Measurements from ENCODE around the gene KSR1. TPM values are rescaled to one million over a fixed set of nuclear protein-coding genes. Genes with fewer than 3 reads are reported as not detected.

KSR1 gene
- total and polyA plus RNA-seq, 9 donors, result 43.3 to 112 (median 71.6) TPM

GRCh38 chr17:27522028-27522635, 65.9 kb downstream of the KSR1 start:
- H3K27ac ChIP-seq (ENCODE audit: low read length), result no peak overlapping the region
- DNase-seq, result no peak
- no peak overlapping the region for H3K4me3 ChIP-seq (ENCODE audit: low read length)
- WGBS (ENCODE audit: insufficient coverage), result no CpG with 5 or more reads among the region's 6 CpGs
- H3K27me3 ChIP-seq (ENCODE audit: control insufficient read depth, insufficient read depth, low read length), result no peaks in the 10 kb centered on the region
- no peaks in the 10 kb centered on the region for H3K9me3 ChIP-seq (replicated peaks; ENCODE audit: control insufficient read depth, low read depth, low read length)
- peaks cover 40% of the 10 kb centered on the region for H3K4me1 ChIP-seq (ENCODE audit: control insufficient read depth, insufficient read depth, low read length)
- no peaks in the 10 kb centered on the region for H3K36me3 ChIP-seq (ENCODE audit: control insufficient read depth, insufficient read depth, low read length)

DNA sequence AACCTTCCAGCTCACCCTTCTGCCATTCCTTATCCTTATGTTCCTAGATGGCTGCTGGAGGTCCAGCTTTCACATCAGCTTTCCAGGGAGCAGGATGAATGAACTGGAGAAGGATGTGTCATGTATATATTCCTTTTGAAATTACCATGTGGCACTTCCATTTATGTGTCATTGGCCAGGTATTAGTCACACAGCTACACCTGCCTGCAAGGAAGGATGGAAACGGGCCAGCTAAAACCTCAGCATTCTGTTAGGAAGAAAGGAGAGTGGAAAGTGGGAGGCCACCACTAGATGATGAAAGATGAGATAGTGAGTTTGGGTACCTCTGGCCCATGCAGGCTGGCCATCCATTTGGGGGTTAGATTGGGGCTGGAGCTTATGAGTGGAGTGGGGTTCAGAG, 67.5 kb downstream of the KSR1 start:
- Histone ChIP-seq H3K27me3 (ENCODE audit: control insufficient read depth, insufficient read depth, low read length) (no peaks in the 10 kb centered on the region), H3K36me3 (ENCODE audit: control insufficient read depth, insufficient read depth, low read length) (no peaks in the 10 kb centered on the region), H3K27ac (ENCODE audit: low read length) (no peak overlapping the region), H3K4me3 (ENCODE audit: low read length) (no peak overlapping the region), H3K4me1 (ENCODE audit: control insufficient read depth, insufficient read depth, low read length) (peaks cover 35% of the 10 kb centered on the region), H3K9me3 (replicated peaks; ENCODE audit: control insufficient read depth, low read depth, low read length) (no peaks in the 10 kb centered on the region)
- 100% methylated on average over 1 of the region's 1 CpG for WGBS (ENCODE audit: insufficient coverage)
- DNase-seq, result no peak

DNA sequence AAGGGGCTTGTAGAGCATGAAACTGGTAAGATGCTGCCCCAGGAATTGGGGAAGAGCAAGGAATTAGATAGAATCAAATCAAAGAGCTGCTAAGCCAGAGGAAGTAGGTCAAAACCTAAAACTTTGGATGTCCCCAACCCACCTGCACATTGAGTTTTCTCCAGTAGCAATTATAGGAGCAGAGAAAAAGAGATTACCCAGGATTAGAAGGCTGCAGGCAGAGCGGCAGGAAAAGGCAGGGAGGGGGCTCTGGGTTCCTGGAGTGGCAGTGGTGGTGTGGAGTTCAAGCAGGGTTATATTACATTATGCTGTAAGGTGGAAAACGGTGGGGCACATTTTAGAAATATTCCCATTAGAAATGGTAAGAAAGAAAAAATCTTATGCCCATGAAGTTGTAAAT, 68.3 kb downstream of the KSR1 start:
- no CpG with 5 or more reads among the region's 2 CpGs for WGBS (ENCODE audit: insufficient coverage)
- Histone ChIP-seq H3K4me1 (ENCODE audit: control insufficient read depth, insufficient read depth, low read length) (peaks cover 26% of the 10 kb centered on the region), H3K27ac (ENCODE audit: low read length) (no peak overlapping the region), H3K36me3 (ENCODE audit: control insufficient read depth, insufficient read depth, low read length) (no peaks in the 10 kb centered on the region), H3K4me3 (ENCODE audit: low read length) (no peak overlapping the region), H3K27me3 (ENCODE audit: control insufficient read depth, insufficient read depth, low read length) (no peaks in the 10 kb centered on the region), H3K9me3 (replicated peaks; ENCODE audit: control insufficient read depth, low read depth, low read length) (no peaks in the 10 kb centered on the region)
- no peak for DNase-seq

- DNase-seq, result no peak
- Histone ChIP-seq H3K4me1 (ENCODE audit: control insufficient read depth, insufficient read depth, low read length) (peaks cover 24% of the 10 kb centered on the region), H3K27ac (ENCODE audit: low read length) (no peak overlapping the region), H3K4me3 (ENCODE audit: low read length) (no peak overlapping the region), H3K9me3 (replicated peaks; ENCODE audit: control insufficient read depth, low read depth, low read length) (no peaks in the 10 kb centered on the region), H3K27me3 (ENCODE audit: control insufficient read depth, insufficient read depth, low read length) (no peaks in the 10 kb centered on the region), H3K36me3 (ENCODE audit: control insufficient read depth, insufficient read depth, low read length) (no peaks in the 10 kb centered on the region)
- 46% methylated on average over 2 of the region's 2 CpGs for WGBS (ENCODE audit: insufficient coverage)
Observed at GRCh38 chr17:27525316-27525715, 69.1 kb downstream of the KSR1 start.

DNA sequence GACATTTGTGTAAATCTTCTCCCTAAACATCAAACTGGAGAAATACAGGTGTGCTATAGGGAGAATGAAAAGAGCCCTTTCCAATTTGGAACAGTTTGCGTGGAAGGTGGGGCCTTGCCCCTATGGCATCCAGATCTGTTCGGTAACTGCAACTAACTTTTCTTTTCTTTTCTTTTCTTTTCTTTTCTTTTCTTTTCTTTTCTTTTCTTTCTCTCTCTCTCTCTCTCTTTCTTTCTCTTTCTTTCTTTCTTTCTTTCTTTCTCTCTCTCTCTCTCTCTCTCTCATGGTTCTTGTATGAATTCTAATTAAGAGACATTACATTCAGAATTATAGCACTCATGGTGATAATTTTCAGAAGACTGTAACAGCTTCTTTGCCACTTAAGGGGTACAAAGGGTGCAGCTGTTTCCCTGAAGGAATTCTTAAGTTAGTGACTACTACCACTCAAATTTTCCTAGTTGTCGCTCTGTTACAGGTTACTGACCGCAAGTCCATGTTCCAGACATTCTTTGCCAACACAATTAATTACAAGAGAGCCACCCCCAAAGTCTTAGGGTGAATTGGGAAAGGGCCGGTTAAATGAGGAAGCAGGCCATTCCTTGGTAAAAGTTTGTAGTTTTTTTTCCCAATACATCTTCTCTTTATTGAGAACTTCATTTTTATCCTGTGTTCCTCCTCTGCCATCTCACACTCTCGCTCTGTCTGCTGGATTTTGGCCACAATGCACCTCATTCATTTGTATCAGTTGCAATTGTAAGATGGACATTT, 69.8 kb downstream of the KSR1 start:
- Histone ChIP-seq H3K9me3 (replicated peaks; ENCODE audit: control insufficient read depth, low read depth, low read length) (no peaks in the 10 kb centered on the region), H3K4me3 (ENCODE audit: low read length) (no peak overlapping the region), H3K27me3 (ENCODE audit: control insufficient read depth, insufficient read depth, low read length) (no peaks in the 10 kb centered on the region), H3K36me3 (ENCODE audit: control insufficient read depth, insufficient read depth, low read length) (no peaks in the 10 kb centered on the region), H3K27ac (ENCODE audit: low read length) (no peak overlapping the region), H3K4me1 (ENCODE audit: control insufficient read depth, insufficient read depth, low read length) (peaks cover 18% of the 10 kb centered on the region)
- no CpG with 5 or more reads among the region's 6 CpGs for WGBS (ENCODE audit: insufficient coverage)
- DNase-seq, result no peak

- no peak overlapping the region for H3K4me3 ChIP-seq (ENCODE audit: low read length)
- H3K36me3 ChIP-seq (ENCODE audit: control insufficient read depth, insufficient read depth, low read length), result no peaks in the 10 kb centered on the region
- 22% methylated on average over 1 of the region's 9 CpGs for WGBS (ENCODE audit: insufficient coverage)
- H3K27me3 ChIP-seq (ENCODE audit: control insufficient read depth, insufficient read depth, low read length), result no peaks in the 10 kb centered on the region
- H3K4me1 ChIP-seq (ENCODE audit: control insufficient read depth, insufficient read depth, low read length), result peaks cover 16% of the 10 kb centered on the region
- DNase-seq, result peak; percentile 67
- H3K27ac ChIP-seq (ENCODE audit: low read length), result no peak overlapping the region
- H3K9me3 ChIP-seq (replicated peaks; ENCODE audit: control insufficient read depth, low read depth, low read length), result no peaks in the 10 kb centered on the region
Observed at GRCh38 chr17:27526604-27527002, 70.4 kb downstream of the KSR1 start.

DNA sequence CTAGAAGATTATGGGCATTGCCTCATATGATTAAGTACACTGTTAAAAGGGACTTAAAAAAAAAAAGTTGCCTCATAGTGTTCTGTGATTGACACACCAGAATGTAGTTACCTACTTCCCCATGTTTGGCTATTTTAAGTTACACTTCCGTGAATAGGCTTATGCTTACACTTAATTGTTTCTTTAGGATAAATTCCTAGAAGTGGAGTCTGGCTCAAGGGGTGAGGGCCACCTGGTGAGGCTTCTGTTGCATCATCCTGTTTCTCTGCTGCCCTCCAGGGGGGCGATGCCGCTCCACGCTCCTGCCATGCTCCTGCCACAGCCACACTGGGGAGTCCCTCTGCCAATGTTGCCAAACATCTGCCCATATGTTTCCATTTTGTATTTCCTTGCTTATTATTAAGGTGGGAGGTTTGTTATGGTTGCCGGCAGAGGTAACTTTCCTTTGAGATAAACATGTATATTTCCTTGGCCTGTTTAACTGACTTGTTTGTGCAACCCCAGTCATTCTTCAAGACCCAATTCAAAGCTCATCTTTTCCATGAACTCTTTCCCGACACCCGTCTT, 73.1 kb downstream of the KSR1 start:
- no peaks in the 10 kb centered on the region for H3K9me3 ChIP-seq (replicated peaks; ENCODE audit: control insufficient read depth, low read depth, low read length)
- H3K36me3 ChIP-seq (ENCODE audit: control insufficient read depth, insufficient read depth, low read length), result no peaks in the 10 kb centered on the region
- H3K4me1 ChIP-seq (ENCODE audit: control insufficient read depth, insufficient read depth, low read length), result peaks cover 21% of the 10 kb centered on the region
- no peak overlapping the region for H3K4me3 ChIP-seq (ENCODE audit: low read length)
- no peak overlapping the region for H3K27ac ChIP-seq (ENCODE audit: low read length)
- no CpG with 5 or more reads among the region's 7 CpGs for WGBS (ENCODE audit: insufficient coverage)
- no peaks in the 10 kb centered on the region for H3K27me3 ChIP-seq (ENCODE audit: control insufficient read depth, insufficient read depth, low read length)
- peak; percentile 50 for DNase-seq

DNA sequence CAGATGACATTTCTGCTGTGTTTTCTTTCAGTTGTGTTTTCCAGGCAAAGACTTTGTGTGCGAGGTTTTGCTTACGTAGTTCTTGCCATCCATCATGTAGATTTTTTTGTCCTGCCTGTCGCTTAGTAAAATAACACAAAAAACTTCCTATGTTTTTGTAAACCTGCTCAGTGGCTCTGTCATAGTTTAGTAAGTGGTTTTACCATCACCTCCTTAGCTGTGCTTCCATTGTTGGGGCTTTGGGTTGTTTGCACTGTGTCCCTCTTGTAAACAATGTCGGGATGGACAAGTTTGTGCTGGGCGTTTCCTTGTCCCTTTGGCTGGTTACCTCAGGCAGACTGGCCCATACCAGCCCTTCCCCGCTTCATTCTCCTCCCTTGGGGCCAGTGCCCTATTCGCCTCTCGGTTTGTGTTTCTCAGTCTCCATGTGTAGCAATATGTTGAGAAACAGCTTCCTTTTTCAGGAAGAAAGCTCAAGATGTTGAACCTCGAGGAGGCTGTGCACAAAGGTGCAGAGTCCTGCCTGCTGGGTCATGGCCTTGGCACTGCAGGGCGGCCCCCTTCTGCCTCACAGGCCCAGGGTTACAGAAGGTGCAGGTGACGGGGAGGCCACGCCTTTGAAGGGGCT, 74.6 kb downstream of the KSR1 start:
- H3K36me3 ChIP-seq (ENCODE audit: control insufficient read depth, insufficient read depth, low read length), result no peaks in the 10 kb centered on the region
- H3K4me3 ChIP-seq (ENCODE audit: low read length), result no peak overlapping the region
- H3K9me3 ChIP-seq (replicated peaks; ENCODE audit: control insufficient read depth, low read depth, low read length), result no peaks in the 10 kb centered on the region
- WGBS (ENCODE audit: insufficient coverage), result 69% methylated on average over 5 of the region's 12 CpGs
- no peak overlapping the region for H3K27ac ChIP-seq (ENCODE audit: low read length)
- peak; percentile 56 for DNase-seq
- H3K27me3 ChIP-seq (ENCODE audit: control insufficient read depth, insufficient read depth, low read length), result no peaks in the 10 kb centered on the region
- peaks cover 26% of the 10 kb centered on the region for H3K4me1 ChIP-seq (ENCODE audit: control insufficient read depth, insufficient read depth, low read length)

- Histone ChIP-seq H3K27ac (ENCODE audit: low read length) (no peak overlapping the region), H3K4me1 (ENCODE audit: control insufficient read depth, insufficient read depth, low read length) (peaks cover 27% of the 10 kb centered on the region), H3K9me3 (replicated peaks; ENCODE audit: control insufficient read depth, low read depth, low read length) (no peaks in the 10 kb centered on the region), H3K36me3 (ENCODE audit: control insufficient read depth, insufficient read depth, low read length) (no peaks in the 10 kb centered on the region), H3K27me3 (ENCODE audit: control insufficient read depth, insufficient read depth, low read length) (no peaks in the 10 kb centered on the region), H3K4me3 (ENCODE audit: low read length) (no peak overlapping the region)
- 83% methylated on average over 3 of the region's 6 CpGs for WGBS (ENCODE audit: insufficient coverage)
- DNase-seq, result no peak
Observed at GRCh38 chr17:27531469-27531961, 75.3 kb downstream of the KSR1 start.
